Stimulated activated CD4-positive, alpha-beta T cell treated with anti-CD3 and anti-CD28 coated beads, TNF-alpha, amount 100 ng/mL, for 48 hours (primary cell): ENCODE results near the gene POU2AF1.

ENCODE experiments used
- DNase-seq, 3 donors: peaks; one replicate each; pipeline ENCODE4 v3.0.0-alpha.2; 2020; ENCODE audit warnings: low read depth in 3 of 3

The POU2AF1 gene

GRCh38 chr11:111347723-111348115 lies 31.4 kb downstream of the POU2AF1 start:
- no peak for DNase-seq

- DNase-seq = no peak
Measured at GRCh38 chr11:111347002-111347722, 31.9 kb downstream of the POU2AF1 start.

DNA sequence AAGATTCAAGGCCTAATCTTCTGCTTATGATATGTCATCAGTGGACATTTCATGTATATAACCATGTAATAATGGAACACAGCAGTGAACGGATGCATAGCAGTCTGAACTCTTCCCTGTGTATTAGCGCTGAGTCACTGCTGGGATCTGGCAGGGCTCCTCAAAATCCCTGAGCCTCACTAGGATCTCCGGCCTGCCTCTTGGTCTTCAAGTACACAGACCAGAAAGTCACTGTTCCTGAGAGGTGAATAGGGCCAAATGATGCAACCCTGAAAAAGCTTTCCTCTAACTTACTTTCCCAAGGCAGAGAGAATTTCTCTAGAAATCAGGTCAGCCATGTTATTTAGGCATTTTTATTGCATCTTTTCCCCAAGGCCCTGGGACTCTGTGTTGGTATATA lies 35.0 kb downstream of the POU2AF1 start:
- DNase-seq = no peak

GRCh38 chr11:111342329-111342728 lies 36.7 kb downstream of the POU2AF1 start:
- DNase-seq = no peak

GRCh38 chr11:111339758-111340388 lies 39.2 kb downstream of the POU2AF1 start:
- no peak for DNase-seq

DNA sequence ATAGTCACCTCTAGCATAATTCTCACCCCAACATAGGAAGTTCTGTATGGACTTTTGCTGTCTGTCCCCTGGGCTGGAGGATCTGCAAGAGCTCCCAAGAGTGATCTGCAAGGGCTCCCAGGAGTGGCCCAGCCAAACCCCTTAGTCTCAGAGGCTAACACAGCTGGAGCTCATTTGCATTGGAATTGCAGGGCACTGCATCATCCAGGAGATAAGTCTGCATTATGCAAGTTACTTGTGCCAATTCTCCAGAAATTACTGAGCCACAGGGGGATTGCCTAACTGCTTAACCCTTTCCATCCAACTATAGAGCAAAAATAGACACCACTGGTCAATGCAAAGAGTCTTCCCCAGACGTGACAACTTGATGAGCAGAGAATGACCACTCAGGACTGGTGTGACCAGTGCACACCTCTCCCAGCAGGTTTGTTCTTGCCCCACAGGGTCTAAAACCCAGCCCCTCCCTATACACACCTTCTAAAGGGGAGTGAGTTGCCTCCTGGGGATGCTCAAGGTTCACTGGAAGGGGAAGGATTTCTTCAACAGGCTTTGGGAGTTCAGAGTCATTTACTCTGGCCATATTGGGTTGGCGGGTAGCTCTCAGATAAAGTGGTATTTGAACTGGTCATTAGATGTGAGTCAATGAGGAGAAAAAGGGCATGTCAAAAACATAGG lies 42.4 kb downstream of the POU2AF1 start:
- DNase-seq = no peak

- DNase-seq = no peak
Measured at GRCh38 chr11:111336062-111336461, 43.0 kb downstream of the POU2AF1 start.

DNA sequence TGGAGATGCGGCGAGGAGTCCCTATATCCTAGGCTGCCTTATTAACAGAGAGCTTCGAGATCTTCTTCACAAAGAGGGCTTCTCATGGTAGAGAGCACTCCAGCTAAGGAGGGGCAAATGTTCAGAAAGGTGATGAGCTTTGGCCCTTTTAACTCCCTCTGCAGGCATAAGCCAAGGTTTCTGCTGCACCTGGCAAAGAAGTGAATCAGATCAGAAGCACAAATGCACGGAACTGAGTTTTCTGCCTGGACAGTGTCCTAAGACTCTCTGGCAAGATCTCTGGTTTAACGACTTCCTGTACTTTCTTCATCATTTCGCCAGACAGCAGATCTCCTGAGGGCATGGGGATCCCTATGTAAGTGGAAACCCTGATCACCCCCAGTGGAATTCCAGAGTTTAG lies 43.5 kb downstream of the POU2AF1 start:
- DNase-seq = no peak

DNA sequence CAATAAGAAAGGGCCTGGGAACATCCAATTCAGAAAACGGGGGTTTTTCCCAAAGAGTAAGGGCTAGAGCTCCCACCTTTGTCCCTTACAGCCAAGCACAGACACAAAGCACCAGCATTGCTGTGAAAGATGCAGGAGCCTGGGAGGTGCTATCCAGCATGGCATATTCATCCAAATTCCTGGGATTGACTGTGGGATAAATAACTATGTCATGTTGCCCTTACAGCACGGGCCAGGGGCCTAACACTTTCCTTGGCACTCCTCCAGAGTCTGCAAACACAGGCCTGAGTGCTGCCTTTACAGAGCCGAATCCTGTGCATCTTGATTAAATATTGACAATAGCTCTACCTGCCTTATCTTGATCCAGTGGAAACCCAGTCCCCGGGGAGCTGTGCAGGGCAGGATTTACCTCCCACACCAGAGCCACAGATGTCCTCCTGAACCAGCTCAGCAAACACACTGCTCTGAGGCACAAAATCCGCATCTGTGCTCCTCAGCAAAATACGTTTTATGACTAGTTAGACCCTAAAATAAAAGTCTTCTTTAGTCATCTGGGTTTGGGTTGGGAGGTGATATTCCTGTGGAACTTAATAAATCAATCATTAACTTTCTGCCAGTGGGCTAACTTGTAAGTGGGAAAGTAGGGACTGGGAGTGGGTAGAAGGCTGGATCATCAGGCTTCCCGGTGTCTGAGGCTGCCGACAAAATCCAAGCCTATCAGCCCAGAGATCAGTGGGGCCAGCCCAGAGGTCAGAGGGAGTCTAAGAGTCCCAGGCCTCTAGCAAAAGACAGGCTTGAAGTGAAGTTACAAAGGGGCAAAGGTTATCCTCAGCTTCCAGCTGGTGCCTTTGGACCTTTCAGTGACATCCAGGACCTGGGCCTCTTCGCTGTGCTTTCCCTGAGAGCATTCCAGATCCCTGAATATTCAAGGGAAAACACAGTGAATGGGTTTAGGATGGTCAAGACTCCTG lies 44.3 kb downstream of the POU2AF1 start:
- DNase-seq = no peak

GRCh38 chr11:111331711-111332479 lies 47.2 kb downstream of the POU2AF1 start:
- no peak for DNase-seq

DNA sequence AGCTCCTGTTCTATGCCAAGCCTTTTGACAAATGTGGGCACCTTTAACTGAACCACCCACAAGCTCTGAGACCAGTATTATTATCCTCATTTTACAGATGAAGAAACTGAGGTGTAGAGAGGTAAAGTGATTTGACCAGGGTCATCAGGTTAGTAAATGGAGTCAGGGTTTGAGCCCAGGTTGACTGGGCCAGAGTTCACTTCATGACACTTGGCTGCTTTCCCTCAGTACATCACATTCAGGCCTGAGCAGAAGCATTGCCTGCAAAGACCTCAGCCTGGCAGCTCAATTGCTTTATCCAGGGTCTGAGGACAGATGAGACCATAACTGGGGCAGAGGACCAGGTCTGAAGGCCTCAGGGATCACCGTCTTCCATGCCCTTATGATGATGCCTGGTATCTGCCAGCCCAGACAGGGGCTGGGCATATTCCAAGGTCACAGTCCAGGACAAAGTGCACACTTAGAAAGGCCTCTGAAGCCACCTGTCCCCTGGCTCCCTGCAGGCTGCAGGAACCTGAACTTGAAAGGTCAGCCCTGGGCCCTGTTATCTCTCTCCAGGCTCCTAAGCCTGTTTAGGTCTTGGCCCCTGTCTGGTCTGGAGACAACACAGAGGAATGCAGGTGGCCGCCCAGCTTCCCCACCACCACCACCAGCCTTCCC lies 48.7 kb downstream of the POU2AF1 start:
- no peak for DNase-seq

DNA sequence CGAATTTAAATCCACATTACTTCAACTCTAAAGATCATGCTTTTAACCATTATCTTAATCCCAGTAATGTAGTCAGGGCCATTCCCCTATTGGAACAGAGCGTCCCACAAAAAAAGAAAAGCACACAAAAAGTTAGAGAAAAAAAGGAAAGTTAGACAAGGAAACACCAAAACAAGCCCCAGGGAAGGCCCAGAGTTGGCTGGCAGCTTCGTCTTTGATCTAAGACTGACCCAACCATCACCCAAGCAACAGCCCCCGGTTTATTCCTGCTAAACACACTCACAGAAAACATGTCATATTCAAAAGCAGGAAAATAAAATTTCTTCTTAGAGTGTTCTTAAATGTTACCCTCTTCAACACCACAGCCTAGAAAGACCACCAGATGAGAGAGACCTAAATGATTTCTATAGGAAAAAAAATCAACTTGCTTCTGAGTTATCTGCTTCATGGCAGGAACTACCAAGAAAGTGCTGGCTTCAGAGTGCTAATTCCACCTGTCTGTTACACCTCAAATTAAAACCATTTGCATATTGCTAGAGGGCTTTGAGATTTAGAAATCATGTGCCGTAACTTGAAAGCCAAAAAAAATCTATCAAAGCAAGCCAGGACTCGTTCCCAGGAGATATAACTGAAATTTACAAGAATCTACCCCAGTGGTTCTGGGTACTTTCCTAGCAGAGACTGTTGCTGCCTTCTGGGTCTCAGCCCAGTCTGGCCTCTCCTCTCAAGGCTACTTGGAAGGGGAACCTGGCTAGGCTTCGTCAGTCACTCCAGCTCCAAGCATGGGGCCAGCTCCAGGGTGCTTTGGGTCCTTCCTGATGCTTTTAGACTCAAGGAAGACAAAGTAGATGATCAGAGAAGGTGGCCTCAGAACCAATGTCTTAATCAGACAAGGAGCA lies 49.5 kb downstream of the POU2AF1 start:
- DNase-seq = no peak

- DNase-seq = no peak
Measured at GRCh38 chr11:111327908-111328624, 51.0 kb downstream of the POU2AF1 start.

DNA sequence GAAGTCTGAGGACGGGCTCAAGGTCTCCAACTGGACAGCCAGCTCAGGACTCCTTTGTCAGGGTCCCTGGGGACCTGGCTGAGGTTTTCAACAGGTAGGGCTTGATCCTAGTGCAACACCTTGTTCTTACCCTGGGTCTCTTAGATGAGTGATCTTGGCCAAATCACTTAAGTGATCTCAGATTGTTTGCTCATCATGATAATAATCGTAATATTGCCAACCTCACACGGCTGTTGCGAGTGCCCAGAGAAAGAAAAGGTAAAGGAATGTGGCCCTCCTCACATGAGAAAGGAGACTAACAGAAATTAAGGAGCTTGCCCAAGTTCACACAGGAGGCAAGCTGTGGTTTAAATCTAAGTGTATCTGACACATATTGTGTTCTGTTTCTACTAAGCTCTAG lies 52.3 kb downstream of the POU2AF1 start:
- DNase-seq = no peak

- no peak for DNase-seq
Measured at GRCh38 chr11:111325259-111325658, 53.8 kb downstream of the POU2AF1 start.

- no peak for DNase-seq
Measured at GRCh38 chr11:111324277-111324720, 54.8 kb downstream of the POU2AF1 start.

- DNase-seq = no peak
Measured at GRCh38 chr11:111322534-111322933, 56.5 kb downstream of the POU2AF1 start.

GRCh38 chr11:111320728-111321568 lies 58.1 kb downstream of the POU2AF1 start:
- no peak for DNase-seq
